Keratinocyte (primary cell): ENCODE data around the gene BCAS3.

Experiments
- CTCF ChIP-seq, 3 experiments: IDR thresholded peaks in 1 of 3; conservative IDR thresholded peaks in 1 of 3; optimal IDR thresholded peaks in 1 of 3; 2 replicates in 2 of 3; 3 replicates in 1 of 3; pipeline versions ENCODE3 to v1.5.1; 2011; ENCODE audit warnings: low read length in 3 of 3, mild to moderate bottlenecking in 3 of 3, moderate library complexity in 2 of 3, control low read depth in 1 of 3, inconsistent platforms in 1 of 3; ENCODE audit not compliant: insufficient read depth in 2 of 3; ENCODE audit errors: extremely low read depth in 1 of 3
- EZH2 ChIP-seq: IDR thresholded peaks from one replicate; pipeline ENCODE4 v1.6.1; 2012; ENCODE audit warnings: inconsistent platforms, mild to moderate bottlenecking, low read length, moderate library complexity

GRCh38 chr17:60960398-60961065, 282.9 kb downstream of the BCAS3 start:
- TF ChIP-seq CTCF (optimal IDR thresholded peaks at IDR 0.05 in 1 of 3, IDR thresholded peaks at IDR 0.05 in 1 of 3, conservative IDR thresholded peaks at IDR 0.05 in 1 of 3; ENCODE audit: extremely low read depth in 1 of 3, insufficient read depth in 2 of 3, low read length in 3 of 3), result no peak
- no peak for TF ChIP-seq EZH2
